ENCODE measurements around the gene ADGRG1. TPM values are rescaled to one million over a fixed set of nuclear protein-coding genes. Genes with fewer than 3 reads are reported as not detected.
A peak's percentile ranks its signal among the peaks of the same experiment; 100 is the strongest.
"Not testable (repeated sequence)": the region's sequence is repeated elsewhere in the genome, so short reads cannot be mapped to it uniquely, and the experiment has no call there.

ADGRG1 gene
- 10 to 100 TPM; 14.9 to 20.2 (median 18.6) TPM for polyA plus RNA-seq (ENCODE audit: insufficient read depth in 1 of 5, insufficient read length in 5 of 5, low replicate concordance in 1 of 5)
- long read RNA-seq, donor 1, full-length matches to known transcripts: 3 of 3 reads
- long read RNA-seq, donor 1, partial matches to known transcripts: 0 of 3 reads
- long read RNA-seq, donor 1, other reads (novel, unspliced or antisense): 0 of 3 reads
- long read RNA-seq, donor 2: 0 reads
- long read RNA-seq, donor 3, partial matches to known transcripts: 0 of 1 reads
- long read RNA-seq, donor 3, other reads (novel, unspliced or antisense): 0 of 1 reads
- long read RNA-seq, donor 4, partial matches to known transcripts: 5 of 6 reads
- long read RNA-seq, donor 4, other reads (novel, unspliced or antisense): 0 of 6 reads
- long read RNA-seq, donor 5, partial matches to known transcripts: 0 of 3 reads
- long read RNA-seq, donor 5, other reads (novel, unspliced or antisense): 0 of 3 reads
- long read RNA-seq, donor 6, partial matches to known transcripts: 0 of 2 reads
- long read RNA-seq, donor 6, other reads (novel, unspliced or antisense): 0 of 2 reads
- long read RNA-seq, donor 7: 0 reads
- long read RNA-seq, donor 8, partial matches to known transcripts: 0 of 1 reads
- long read RNA-seq, donor 8, other reads (novel, unspliced or antisense): 0 of 1 reads

DNA sequence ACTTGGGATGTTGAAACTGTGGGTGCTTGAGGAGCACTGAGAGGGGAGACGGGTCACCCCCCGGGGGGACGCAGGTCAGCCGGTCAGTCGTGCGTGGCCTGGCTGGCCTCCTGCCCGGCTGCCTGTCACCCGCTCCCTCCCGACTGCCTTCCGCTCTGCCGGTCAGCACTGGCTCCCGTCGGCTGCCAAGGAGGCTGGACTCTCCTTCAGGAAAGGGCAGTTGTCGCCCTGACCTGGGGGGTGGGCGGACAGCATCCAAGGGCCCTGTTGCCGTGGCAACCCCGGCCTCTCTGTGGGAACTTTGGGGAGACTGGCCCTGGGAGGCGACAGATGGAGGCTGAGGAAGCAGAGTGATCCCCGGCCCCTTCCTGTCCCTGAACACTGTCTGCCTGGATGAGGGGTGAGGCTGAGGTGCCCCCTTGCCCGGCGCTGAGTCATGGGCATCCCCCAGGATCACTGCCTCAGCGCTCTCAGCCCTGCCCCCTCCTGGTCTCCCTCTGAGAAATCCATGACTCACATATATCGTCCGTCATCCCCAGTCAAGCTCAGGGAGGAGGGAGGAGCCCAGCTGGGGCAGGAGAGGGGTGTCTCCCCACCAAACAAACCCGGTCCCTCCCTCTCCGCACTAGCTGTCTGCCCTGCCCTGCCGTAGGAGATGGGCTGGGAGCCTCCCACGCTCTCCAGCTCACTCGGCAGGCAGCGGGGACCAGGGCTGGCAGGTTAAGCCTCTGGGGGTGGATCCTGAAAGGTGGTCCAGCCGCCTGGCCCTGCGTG lies at the start of gene ADGRG1:
Gene ADGRG1 (plus strand): TSS at position 623 of the 774 bp plus-strand sequence. CDS start 21,658 bp downstream, outside the sequence.
- no peak for DNase-seq

DNA sequence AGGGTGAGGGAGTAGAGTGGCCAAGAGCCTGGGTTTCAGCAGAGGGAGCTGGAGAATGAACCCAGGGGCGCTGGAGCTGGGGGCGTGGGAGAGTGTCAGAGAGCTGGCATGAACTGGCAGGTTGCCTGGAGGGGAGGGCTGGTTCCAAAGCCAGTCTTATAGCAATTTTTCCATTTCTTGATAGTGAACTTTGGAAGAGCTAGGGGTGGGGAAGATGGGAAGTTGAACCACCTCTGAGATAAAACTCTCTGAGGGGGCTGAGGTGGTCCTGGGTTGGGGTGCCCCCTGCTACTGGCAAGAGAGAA lies 49.1 kb upstream of the ADGRG1 start:
- no peak for DNase-seq

DNA sequence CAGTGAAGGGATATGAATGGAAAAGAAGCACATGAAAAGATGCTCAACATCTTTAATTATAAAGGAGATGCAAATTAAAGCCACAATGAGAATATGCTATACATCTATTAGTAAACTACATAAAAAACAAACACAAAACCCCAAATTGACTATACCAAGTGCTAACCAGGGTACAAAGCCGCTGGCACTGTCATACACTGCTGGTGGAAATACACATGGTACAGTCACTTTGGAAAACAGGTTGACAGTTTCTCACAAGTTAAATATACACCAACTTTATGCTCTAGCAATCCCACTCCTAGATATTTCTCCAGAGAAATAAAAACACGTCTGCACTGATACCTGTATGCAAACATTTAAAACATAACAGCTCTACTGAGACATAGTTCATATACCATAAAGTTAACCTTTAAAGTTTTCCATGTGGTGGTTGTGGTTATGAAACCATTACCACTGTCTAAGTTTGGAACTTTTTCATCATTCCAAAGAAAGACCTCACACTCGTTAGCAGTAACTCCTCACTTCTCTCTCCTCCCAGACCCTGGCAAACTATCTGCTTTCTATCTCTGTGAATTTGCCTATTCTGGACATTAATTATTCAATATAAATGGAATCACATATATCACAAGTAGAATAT lies 43.3 kb upstream of the ADGRG1 start:
- no peak for DNase-seq

DNA sequence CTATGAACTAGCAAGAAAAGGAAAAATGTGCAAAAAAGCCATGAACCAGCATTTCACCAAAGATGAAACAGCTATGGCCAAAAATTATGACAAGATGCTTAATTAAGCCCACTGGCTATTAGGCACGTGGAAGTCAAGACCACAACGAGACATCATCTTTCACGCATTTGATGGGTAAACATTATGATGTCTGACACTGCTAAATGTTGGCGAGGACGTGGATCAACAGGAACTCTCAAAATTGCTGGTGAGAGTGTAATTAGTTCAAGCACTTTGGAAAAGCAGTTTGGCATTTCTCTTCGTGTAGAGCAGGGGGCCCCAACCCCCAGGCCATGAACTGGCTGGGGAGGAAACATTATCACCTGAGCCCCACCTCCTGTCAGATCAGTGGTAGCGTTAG lies 39.6 kb upstream of the ADGRG1 start:
- DNase-seq: no peak

DNA sequence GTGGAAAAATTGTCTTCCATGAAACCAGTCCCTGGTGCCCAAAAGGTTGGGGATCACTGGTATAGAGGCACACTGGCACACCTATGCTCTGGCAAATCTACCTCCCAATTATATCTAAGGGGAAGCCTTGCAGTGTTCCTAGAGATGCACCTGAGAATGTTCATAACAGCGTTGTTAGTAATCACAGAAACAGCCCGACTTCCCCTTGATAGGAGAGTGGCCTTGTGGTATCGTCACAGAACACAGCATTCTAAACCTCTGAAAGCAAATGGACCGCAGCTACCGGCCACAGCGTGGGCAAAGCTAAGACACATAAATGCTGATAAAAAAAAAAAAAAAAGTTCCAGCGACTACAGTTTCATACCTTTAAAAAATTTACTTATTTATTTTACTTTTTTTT lies 39.1 kb upstream of the ADGRG1 start:
- no peak for DNase-seq

DNA sequence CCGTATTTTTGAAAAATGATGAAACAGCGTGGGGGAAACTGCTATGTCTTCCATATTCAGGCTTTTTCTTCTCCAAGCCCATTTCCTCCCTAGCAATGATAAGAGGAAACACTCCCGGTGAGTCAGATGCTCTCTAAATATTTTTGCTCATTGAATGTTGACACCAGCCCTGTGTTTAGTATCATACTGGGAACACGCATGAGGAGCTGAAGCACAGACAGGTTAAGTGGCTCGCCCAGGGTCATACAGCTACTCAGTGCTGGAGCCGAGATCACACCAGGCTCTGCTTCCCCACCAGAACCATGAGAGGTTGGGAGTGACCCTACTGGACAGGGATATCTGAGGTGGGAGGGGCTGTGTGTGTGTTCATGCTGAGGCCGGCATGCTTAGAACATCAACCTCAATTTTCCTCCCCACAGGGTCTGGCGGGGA lies 37.8 kb upstream of the ADGRG1 start:
- no peak for DNase-seq

DNA sequence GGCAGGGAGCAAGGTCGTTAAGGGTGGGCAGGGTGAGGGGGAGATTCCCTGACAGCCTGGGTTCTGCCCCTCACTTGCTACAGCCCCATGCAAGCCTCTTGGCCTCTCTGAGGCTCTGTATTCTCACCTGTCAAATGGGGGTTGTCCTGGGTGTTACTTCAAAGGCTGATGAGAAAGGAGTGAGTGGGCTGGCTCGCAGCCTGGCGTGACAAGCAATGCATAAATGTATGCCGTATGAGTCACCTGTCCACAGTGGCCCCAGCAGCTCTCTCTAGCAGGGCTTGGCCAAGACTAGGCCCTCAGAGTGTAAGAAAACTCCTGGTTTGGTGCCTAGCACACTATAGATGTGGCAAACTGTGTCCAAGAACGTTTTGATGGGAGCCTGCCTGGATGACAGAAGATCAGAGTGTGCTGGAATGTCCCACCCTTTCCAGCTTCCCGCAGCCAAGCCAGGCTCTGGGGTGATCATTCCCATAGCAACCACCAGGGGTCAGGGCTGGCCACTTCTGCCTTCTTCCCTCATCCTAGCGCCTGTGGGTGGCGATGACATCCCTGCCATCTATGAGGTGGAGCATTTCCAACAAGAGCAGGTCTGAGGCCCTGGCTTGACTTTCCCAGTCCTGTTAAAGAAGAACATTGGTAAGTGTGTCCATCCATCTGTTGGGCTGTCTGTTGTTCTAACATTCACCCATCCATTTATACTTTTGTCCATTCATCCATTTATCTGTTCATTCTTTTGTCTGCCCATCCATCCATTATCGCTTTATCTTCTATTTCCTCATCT lies 37.2 kb upstream of the ADGRG1 start:
- DNase-seq: peak; percentile 42 to 47

DNA sequence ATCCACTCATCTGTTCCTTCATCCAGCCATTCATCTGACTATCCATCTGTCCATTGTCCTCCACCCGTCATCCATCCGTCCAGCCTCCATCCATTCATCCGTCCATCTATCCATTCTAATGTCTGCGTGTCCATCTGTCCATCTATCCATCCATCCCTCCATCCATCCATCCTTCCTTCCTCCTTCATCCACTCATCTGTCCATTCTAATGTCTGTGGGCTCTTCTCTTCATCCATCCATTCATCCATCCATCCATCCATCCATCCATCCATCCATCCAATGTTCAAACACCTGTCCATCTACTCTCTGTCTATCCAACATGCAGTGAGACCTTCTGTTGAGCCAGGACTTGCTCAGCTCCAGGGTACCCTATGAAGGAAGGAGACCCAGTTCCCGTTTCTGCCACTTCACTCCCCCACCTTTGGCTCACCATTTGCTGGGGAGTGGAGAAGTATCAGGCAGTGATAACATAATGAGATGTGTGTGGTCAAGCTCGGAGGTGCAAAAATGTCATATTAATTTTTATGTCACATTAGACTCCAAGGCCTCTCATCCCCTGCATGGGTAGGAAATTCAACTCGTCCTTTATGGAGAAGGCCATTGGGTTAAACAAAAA lies 36.5 kb upstream of the ADGRG1 start:
- DNase-seq: no peak

DNA sequence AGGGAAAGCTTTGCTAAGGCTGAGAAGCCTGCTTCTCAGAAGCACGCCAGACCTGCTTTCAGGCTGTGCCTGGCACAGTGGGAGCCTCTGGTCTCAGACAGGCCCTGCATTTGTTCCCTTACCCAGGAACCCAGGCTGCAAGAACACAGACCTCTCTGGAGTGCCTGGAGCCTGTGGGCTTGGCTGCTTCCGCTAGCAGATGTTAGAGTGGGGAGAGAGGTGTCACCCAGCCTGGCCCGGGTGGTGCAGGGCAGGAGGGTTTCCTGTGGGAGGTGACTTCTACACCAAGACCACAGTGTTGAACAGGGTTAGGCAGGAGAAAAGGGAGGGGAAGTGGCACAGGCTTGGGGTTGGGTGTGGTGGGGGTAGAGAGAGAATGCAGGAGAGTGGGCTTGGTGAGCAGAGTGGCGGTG lies 35.8 kb upstream of the ADGRG1 start:
- no peak for DNase-seq

DNA sequence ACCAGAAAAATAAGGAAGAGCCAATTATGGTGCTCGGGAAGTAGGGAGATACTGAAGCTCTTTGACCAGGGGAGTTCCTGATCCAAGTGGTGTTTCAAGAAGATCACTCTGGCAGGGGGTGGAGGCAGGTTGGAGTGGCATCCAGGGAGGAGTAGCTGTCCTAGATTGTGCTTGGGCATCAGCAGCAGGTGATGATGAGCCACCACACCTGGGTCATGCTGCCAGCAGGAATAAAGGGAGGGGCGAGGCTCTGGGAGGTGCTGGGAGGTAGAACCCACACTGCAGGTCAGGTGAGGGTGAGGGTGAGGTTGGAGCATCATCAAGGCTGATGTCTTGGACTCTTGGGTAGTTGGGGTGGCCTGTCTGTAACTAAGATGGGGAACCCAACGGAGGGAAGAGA lies 35.4 kb upstream of the ADGRG1 start:
- DNase-seq: no peak

DNA sequence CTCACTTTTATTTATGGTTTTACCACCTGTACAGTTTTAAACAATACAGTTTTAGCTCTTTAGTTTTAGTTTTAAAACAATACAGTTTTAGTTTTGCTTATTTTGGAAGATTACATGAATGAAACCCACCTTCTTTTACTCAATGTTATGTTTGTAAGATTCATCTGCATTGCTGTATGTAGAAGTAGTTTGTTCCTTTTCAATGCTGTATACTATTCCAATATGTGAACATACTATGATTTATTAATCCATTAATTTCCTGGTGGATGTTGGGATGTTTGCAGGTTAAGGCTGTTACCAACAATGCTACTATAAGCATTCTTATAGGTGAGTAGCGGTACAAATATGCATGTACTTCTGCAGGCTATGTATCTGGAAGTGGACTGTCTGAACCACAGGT lies 34.4 kb upstream of the ADGRG1 start:
- no peak for DNase-seq

DNA sequence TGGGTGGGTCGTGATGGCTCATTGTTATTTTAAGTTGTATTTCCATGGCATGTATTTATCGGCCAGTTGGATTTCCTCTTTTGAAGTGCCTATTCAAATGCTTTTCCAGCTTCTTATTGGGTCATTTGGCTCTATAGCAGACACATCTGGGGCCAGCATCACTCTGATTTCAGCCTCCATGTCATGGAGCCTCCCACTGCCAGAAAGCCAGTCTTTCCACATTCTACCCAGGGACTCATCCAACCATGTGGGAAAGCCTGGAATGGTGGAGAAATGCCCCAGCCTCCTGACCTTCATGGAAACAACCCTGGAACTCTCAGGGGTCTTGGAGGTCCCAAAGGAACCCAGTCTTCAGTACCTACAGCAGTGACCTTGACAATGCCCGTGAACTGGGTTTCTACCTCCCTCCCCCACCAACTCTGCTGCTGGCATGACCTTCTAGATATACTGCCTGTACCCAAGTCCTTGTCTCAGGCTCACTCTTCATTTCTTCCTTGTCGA lies 33.8 kb upstream of the ADGRG1 start:
- no peak for DNase-seq

DNA sequence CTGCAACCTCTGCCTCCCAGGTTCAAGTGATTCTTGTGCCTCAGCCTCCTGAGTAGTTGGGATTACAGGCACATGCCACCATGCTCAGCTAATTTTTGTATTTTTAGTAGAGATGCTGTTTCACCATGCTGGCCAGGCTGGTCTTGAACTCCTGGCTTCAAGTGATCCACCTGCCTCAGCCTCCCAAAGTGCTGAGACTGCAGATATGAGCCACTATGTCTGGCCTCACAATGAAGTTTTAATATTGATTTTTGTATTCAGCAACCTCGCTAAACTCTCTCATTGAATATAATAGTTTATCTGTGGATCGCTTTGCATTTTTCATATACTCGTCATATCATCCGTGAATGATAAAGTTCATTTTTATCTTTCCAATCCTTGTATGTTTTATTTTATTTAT lies 32.2 kb upstream of the ADGRG1 start:
- DNase-seq: not testable (repeated sequence)

DNA sequence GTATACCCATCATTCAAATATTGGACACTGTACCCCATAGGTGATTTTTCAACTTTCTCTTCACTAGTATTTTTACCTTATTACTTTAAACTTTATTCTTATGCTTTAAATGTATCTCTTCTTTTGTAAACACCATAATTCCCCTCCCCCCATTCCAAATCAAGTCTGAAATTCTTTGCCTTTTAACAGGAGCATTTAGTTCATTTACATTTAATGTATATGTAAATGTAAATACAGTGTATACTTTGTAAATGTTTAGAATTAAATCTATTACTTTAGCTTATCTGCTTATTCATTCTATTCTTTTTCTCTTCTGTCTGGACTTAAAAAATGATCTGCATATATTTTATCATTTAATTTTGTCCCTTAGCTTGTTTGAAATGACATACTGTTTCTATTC lies 30.0 kb upstream of the ADGRG1 start:
- no peak for DNase-seq

DNA sequence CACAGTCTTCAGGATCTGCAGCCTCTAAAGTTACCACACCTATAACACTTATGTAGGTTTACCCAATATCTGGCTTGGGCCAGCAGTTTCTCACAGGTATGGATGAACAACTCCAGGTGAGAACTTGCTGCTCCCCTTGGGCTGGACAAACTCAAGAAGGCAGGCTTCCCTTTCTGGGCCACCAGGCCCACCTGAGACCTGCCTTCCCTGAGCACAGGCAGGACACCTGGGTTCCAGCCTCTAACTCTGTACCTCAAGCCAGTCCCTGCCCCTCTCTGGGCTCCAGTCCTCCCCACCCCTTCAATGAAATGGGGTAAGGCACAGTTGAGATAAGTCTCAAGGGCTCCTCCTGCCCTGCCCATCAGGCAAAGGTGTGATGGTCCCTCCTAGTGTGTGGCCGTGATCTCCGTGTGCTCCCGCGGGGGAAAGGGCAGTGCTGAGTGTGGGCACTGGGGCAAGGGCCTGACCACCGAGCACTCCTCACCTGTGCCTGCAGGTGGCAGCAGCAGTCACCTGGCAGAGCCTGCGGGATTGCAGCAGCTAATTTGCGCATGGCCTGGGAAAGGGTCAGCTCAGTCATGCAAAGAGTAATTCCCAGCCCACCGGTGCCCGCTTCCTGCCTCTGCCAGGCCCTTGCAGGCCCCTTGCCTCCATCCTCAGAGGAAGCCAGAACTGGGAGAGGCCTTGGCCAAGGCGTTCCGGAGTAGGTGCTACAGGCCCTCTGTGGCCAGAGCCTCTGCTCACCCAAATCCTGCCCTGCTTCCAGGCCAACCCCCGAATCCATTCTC lies 28.2 kb upstream of the ADGRG1 start:
- DNase-seq: no peak

DNA sequence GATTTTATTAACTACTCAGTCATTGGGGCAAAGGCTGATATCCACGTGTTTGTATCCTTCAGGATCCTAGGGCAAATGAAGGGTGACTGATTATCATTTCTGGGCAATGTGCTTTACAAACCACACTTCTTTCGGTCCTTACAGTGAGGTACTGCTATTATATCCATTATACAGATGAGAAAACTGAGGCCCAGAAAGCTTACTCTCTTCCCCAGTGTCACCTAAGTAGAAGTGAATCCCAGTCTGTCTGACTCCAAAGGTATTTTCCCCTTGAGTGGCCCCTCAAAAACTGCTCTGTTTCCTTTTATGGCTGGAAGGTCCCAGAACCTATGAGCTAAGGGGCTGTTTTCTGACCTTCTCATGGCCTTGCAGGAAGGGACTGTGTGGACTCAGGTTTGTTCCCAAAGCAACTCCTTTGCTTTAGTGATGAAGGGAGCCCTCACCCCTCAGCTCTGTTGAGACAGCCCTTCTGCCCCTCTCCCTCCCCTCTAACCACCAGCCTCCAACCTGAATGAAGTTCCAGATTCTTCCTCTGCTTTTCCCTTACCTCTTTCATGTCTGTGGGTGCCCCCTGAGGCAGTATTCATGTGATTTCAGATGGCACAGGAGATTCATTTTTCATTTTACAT lies 27.4 kb upstream of the ADGRG1 start:
- no peak for DNase-seq

DNA sequence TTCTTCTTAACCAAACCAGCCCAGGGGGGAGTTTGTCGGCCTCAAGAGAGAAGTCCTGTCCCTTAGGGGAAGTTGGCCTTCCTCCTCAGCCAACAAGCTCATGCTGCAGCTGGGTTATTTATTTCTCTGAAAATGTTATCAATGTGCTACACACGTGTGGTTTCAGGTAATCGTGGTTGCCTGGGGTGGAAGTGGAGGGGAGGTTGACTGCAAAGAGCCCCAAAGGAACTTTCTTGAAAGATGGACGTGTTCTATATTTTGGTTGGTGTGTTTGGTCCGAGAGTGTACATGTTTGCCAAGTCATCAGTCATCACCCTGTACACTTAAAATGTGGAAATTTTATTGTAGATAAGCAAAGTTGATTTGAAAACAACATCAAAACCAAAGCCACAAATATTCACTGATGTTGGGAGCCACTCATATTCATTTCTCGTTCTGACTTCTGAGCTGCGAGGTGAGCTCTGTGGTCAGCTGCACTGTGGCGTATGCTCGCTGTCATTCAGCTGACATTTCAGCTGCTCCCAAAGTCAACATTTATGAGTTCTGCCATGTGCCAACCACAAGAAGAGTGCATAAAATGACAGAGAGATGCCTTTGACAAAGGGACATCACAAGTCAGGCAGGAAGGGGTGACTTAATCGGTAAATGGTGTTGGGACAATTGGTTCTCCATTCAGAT lies 26.5 kb upstream of the ADGRG1 start:
- no peak for DNase-seq

DNA sequence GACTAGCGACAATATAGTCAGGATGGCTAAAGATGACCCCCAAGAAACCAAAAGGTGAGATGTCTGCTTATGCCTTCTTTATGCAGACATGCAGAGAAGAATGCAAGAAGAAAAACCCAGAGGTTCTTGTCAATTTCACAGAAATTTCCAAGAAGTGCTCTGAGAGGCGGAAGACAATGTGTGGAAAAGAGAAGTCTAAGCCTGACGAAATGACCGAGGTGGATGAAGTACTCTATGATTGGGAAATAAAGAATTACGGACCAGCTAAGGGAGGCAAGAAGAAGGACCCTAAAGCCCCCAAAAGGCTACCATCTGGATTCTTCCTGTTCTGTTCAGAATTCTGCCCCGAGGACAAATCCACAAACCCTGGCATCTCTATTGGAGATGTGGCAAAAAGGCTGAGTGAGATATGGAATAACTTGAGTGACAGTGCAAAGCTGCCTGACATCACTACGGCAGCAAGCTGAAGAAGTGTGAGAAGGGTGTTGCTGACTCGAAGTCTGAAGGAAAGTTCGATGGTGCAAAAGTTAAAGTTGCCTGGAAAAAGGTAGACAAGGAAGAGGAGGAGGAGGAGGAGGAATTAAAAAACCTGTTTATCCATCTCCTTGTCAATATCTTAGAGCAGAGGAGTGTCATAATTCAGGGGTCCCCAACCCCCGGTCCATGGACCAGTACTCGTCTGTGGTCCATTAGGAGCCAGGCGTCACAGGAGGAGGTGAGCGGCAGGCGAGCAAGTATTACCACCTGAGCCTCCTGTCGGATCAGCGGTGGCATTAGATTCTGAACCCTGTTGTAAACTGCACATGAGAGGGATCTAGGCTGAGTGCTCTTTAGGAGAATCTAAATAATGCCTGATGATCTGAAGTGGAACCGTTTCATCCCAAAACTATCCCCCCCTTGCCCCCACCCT lies 25.1 kb upstream of the ADGRG1 start:
- DNase-seq: no peak

All from right lung (tissue), 10 donors.